Activated naive CD8-positive, alpha-beta T cell (primary cell): Measurements from ENCODE around the gene PPOX.

Source experiments
- H3K27ac Mint-ChIP-seq: one replicate; pipeline ENCODE4 v1.8.0; 2021; ENCODE audit warnings: mixed read lengths
- H3K27me3 Mint-ChIP-seq: one replicate; pipeline ENCODE4 v1.8.0; 2021; ENCODE audit warnings: mixed read lengths
- H3K36me3 Mint-ChIP-seq: one replicate; pipeline ENCODE4 v1.8.0; 2021; ENCODE audit warnings: mixed read lengths
- H3K4me1 Mint-ChIP-seq: one replicate; pipeline ENCODE4 v1.8.0; 2021; ENCODE audit warnings: low read depth, mixed read lengths
- H3K4me3 Mint-ChIP-seq: one replicate; pipeline ENCODE4 v1.8.0; 2021; ENCODE audit warnings: mild to moderate bottlenecking, mixed read lengths
- H3K9me3 Mint-ChIP-seq: one replicate; pipeline ENCODE4 v1.8.0; 2021; ENCODE audit warnings: low read depth, mixed read lengths

The PPOX gene

DNA sequence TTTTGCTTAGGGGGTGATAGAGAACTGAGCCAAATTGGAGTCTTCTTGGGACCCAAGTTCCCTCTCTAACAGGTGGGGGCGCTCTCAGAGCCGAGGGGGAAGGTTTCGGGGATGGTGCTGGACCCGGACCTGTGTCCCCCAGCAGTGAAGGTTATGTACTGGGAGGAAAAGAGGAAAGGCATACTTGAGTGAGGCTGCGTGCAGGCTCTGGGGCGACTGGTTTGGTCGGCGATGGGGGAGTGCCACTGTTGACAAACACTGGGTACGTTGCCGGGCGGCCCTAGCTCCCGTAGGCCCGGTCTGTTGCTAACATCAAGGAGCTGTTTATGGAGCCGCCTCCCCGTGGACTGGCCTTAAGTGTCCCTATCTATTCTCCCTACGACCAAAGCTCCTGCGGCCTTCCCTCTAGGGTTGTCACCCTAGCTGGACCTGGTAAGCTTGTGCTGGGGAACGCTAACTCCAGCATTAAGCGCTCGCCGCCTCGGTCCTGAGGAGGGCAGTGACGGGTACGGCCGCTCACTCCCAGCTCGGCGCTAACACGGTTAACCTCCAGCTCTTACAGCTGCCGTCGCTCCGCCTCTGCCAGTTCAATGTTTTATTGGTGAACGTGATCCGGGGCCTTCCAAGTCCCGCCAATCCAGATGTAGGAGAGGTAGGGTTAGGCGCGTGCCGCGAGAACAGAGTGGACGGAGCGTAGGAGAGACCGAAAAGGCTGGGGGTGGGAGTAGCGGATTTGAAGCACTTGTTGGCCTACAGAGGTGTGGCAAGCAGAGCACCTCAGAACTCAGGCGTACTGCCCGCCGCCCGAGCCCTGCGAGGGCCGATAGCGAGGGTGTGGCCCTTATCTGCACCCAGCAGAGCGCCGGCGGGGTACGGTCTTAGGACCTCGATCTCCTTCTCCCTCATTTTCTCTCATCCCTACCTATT is at the start of gene PPOX:
PPOX (plus strand) TSS at position 685 of the 927 bp plus-strand sequence. CDS start 422 bp downstream, outside the sequence.
- Mint-ChIP-seq H3K4me1 (peaks cover 35% of the 10 kb centered on the region), H3K27me3 (no peaks in the 10 kb centered on the region), H3K27ac (peak within 1 kb of the TSS; percentile 90), H3K4me3 (peak within 1 kb of the TSS; percentile 92), H3K36me3 (peaks cover 5% of the 10 kb centered on the region), H3K9me3 (no peaks in the 10 kb centered on the region)

DNA sequence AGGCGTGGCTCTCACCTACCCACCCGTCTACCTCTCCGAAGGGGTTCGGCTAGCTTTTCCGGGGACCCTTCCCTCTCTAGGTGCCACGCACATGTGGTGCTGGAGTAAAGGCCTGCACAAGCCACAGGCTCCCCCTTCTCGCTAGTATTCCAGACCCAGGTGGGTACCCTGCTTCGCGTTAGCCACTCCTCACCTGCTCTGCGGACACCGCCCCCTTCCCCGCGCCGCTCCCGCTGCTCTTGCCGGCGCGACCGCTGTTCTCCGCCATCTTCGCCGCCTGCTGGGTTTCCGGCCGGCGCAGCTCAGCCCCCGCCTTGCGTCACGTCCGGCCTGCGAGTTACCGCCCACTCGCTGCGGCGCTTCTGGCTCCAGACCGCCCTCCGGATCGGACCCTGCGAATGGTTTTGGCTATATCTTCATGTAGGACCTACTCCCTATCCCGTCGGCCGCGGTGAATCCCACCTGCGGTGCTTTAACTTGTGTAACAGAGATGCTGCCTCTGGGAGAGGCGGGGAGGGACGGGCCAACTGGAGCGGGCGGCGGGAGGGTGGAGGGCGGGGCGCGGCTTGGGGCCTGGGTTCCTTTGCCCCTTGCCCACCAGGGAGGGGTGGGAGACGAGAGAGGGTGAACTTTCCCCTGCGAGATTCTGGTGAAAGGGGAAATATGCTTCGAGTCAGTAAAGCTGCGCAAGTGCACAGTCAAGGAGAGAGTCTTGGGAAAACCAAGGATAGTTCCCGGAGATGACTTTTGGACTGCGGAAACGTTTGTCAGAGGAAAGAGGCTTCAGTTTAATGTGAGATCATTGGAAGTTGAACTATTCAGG is 48.3 kb upstream of the PPOX start, which contains the start of the genes NIT1 and PFDN2:
NIT1 (plus strand) TSS at position 347 of the 823 bp plus-strand sequence; CDS start at position 419, 72 bp downstream.
PFDN2 (minus strand) TSS at position 279 of the 823 bp plus-strand sequence; CDS start at position 268, 11 bp downstream.
- Mint-ChIP-seq H3K9me3 (no peaks in the 10 kb centered on the region), H3K36me3 (peaks cover 14% of the 10 kb centered on the region), H3K27ac (peak within 1 kb of the TSS; percentile 98), H3K4me1 (peaks cover 68% of the 10 kb centered on the region), H3K27me3 (no peaks in the 10 kb centered on the region), H3K4me3 (peak within 1 kb of the TSS; percentile 98)

DNA sequence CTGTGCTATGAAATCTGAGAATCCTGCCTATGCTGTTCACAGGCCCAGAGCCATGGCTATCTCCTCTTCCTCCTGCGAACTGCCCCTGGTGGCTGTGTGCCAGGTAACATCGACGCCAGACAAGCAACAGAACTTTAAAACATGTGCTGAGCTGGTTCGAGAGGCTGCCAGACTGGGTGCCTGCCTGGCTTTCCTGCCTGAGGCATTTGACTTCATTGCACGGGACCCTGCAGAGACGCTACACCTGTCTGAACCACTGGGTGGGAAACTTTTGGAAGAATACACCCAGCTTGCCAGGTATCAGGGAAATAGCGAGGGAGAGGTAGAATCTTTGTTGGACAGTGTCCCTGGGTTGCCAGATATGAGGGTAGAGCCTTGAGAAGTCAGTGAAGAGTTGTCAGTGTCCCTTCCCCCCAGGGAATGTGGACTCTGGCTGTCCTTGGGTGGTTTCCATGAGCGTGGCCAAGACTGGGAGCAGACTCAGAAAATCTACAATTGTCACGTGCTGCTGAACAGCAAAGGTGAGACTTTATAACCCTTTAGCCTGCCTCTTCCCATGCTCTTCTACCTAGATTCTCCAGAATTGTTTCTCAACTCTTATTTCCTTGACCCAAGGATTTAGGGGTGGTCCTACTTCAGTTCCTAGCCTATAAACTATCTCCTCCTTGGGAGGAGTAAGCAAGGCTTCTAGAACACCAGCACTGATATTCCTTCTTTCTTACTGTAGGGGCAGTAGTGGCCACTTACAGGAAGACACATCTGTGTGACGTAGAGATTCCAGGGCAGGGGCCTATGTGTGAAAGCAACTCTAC is 46.9 kb upstream of the PPOX start:
- no peaks in the 10 kb centered on the region for H3K27me3 Mint-ChIP-seq
- peaks cover 55% of the 10 kb centered on the region for H3K4me1 Mint-ChIP-seq
- peak overlapping the region; percentile 98 for H3K27ac Mint-ChIP-seq
- peaks cover 9% of the 10 kb centered on the region for H3K36me3 Mint-ChIP-seq
- H3K4me3 Mint-ChIP-seq, result peak overlapping the region; percentile 98
- no peaks in the 10 kb centered on the region for H3K9me3 Mint-ChIP-seq

DNA sequence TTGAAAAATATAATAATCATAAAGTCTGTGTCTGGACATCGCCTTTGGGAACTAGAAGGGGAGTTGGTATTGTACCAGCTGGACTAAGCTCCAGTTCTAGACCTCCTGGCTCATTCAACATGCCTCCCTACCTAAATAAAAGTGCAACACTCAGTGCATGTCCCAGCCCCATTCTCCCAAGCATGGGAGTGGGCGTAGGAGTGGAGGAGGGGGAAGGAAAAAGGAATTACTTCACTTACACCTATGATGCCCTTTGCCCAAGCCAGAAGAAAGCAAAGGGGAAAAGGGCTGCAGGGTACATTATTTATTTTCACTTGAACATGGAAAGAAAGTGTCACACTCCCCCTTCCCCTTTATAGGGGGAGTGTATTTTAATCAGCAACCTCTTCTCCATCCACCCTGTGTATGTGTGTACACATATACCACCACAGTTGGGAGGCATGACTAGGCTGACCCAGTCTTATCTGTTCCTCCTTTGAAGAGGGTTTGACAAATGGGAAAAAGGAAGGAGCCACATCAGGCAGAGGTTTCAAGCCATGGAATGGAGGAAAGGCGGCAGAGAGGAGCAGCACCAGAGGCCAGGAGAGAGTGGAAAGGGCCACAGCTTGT is 45.1 kb upstream of the PPOX start:
- H3K36me3 Mint-ChIP-seq, result peaks cover 9% of the 10 kb centered on the region
- peak overlapping the region; percentile 81 for H3K27ac Mint-ChIP-seq
- no peaks in the 10 kb centered on the region for H3K9me3 Mint-ChIP-seq
- H3K4me1 Mint-ChIP-seq, result peaks cover 42% of the 10 kb centered on the region
- H3K27me3 Mint-ChIP-seq, result no peaks in the 10 kb centered on the region
- no peak overlapping the region for H3K4me3 Mint-ChIP-seq

DNA sequence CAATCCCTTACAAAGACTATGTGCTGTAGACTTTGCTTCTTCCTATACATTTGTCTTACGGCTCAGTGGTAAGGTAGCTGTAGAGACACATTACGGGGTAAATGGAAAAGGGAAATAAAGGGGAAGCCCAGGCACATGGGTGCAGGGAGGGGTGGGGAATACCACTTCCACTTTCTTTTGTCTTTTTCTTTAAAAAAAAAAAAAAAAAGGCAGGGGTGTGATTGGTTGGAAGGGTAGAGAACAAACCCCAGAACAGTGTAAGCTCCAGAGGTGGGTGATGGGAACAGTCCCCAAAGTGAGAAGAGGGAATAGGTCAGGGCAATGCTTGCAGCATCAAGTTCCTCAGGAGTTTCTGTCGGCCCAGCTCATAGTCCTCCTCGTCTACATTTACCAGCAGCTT is 44.4 kb upstream of the PPOX start:
- H3K4me1 Mint-ChIP-seq, result peaks cover 42% of the 10 kb centered on the region
- H3K27ac Mint-ChIP-seq, result peak overlapping the region; percentile 81

DNA sequence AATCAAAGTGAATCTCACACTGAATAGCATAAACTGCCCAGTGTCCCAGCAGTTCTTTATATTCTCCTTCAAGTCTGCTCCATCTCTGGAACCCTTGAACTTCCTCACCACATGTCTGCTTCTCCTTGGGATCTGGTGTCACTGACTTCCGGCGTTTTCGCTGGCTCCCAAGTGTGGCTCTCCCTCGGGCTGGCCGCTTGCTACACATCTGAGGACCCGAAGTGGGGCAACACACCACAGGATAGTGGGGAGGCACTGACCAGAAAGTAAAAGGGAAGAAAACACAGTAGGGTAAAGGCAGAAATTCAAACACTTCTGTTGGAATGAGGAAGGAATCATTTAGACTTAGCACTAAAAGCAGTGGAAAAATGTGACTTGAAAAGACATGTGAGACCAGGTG is 43.3 kb upstream of the PPOX start:
- Mint-ChIP-seq H3K27me3 (no peaks in the 10 kb centered on the region), H3K4me1 (peaks cover 49% of the 10 kb centered on the region), H3K9me3 (no peaks in the 10 kb centered on the region), H3K4me3 (no peak overlapping the region), H3K27ac (peak overlapping the region; percentile 64), H3K36me3 (peaks cover 11% of the 10 kb centered on the region)

More for the DNA sequence above, 44.4 kb upstream of the PPOX start:
- H3K36me3 Mint-ChIP-seq, result peaks cover 13% of the 10 kb centered on the region
- H3K27me3 Mint-ChIP-seq, result no peaks in the 10 kb centered on the region
- no peaks in the 10 kb centered on the region for H3K9me3 Mint-ChIP-seq
- H3K4me3 Mint-ChIP-seq, result no peak overlapping the region

DNA sequence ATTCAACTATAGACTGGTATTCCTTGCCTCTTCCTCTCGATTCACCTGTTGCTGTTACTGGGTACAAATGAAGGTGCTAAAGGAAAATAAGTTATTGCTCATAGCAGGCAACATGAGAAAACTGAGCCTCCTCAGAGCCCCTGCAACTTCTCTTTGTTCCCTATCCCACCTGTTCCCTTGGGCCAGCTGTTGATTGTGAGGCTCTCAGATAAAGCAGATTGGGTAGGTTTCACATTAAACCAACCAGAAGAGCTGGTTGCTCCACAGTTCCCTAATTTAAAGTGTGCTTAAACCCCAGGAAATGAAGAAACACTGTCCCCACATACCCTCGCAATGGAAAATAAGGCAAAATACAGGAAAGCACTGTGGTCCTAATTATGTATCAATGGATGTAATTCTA is 38.6 kb upstream of the PPOX start:
- Mint-ChIP-seq H3K36me3 (peaks cover 13% of the 10 kb centered on the region), H3K27me3 (no peaks in the 10 kb centered on the region), H3K4me3 (no peak overlapping the region), H3K4me1 (peaks cover 58% of the 10 kb centered on the region), H3K9me3 (no peaks in the 10 kb centered on the region), H3K27ac (peak overlapping the region; percentile 86)

DNA sequence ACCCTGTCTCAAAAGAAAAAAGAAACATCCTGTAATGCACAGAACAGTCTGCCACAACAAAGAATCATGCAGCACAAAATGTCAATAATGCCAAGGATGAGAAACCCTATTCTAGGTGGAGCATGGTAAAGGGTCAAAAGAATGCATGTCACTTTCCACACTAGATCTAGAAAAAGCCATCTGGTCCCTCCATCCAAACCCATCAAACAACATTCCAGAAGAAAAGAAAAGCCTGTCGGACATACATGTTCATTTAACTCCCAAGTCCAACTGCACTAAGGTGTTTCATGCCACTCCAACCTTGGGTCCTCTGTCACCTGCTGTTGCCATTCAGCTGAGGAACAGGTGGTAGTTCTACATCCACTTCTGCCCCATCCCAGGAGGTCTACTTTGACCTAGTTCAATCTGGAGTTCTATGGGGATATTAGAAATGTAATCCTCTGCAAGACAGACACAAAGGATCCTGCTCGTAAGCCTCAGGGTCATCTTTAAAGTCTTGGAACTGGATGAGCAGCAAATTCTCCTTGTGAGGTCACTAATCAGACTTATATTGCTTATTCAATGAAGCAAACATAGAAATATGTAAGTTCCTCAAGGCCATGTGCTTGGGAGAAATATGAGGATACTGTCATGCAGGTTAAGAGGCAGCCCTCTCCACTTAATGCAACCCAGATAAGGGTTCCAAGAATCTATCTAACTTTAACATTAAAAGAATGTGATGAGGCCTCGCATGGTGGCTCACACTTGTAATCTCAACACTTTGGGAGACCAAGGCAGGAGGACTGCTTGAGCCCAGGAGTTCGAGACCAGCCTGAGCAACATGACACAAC is 37.4 kb upstream of the PPOX start:
- H3K36me3 Mint-ChIP-seq, result peaks cover 13% of the 10 kb centered on the region
- peaks cover 58% of the 10 kb centered on the region for H3K4me1 Mint-ChIP-seq
- H3K4me3 Mint-ChIP-seq, result peak overlapping the region; percentile 27
- no peaks in the 10 kb centered on the region for H3K27me3 Mint-ChIP-seq
- H3K27ac Mint-ChIP-seq, result peak overlapping the region; percentile 97
- no peaks in the 10 kb centered on the region for H3K9me3 Mint-ChIP-seq

DNA sequence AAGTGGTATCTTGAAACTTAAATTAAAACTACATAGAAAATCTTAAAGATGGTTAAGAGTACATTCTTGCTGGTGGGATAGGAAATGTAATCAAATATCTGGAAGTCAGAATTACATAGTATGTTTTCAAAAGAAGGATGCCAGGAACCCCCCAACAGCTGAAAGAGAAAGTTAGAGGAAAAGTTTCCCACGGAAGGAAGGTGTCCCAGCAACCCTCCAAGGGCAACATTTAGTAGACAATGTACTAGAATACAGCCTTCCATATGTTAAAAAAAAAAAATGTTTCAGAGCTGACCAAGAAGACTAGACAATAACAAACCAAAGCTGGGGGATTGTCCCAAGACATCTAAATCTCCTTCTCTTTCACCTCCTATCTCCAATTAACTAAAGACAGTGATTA is 36.0 kb upstream of the PPOX start:
- H3K27me3 Mint-ChIP-seq, result no peaks in the 10 kb centered on the region
- peaks cover 62% of the 10 kb centered on the region for H3K4me1 Mint-ChIP-seq
- peaks cover 13% of the 10 kb centered on the region for H3K36me3 Mint-ChIP-seq
- H3K4me3 Mint-ChIP-seq, result no peak overlapping the region
- H3K27ac Mint-ChIP-seq, result peak overlapping the region; percentile 97
- no peaks in the 10 kb centered on the region for H3K9me3 Mint-ChIP-seq

DNA sequence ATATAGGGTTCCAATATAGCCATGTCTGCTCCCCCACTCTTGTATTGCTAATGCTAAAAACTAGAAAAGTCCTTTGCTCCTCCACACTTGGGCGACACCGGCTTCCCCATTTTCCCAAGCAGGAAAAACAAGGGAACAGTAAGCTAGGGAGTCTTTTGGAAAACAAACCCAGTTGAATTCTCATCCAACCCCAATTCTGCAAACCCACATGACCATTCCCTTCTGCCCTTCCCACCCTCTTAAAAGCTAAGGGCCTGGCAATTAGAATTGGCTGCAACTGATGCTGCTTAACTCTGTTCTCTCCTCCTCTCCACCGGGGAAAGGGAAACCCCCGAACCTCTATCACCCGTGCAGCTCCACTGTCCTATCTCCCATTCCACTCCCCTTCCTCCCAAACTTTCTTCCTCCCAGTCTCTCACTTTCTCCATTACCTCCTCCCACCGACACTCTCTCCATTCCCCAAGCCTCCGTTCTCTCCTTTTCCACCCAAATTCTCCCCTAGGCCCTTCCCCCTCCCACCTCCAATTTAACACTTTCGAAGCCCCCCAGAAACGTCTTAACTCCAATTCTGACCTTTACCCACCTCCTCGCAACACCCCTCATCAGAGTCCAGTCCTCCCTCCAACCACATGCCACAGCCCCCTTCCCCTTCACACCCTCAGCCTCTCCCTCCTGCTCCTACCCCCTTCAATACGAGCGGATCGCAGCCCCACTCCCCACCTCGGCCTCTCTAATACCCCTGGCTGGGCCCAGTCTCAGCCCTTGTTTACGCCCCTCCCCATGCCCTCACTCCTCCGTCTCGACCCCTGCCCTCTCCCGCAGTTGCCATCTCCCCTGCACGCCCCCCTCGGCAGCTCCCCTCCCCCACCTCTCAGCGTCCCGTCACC is 34.5 kb upstream of the PPOX start:
- H3K36me3 Mint-ChIP-seq, result peaks cover 5% of the 10 kb centered on the region
- peaks cover 54% of the 10 kb centered on the region for H3K4me1 Mint-ChIP-seq
- peak overlapping the region; percentile 97 for H3K27ac Mint-ChIP-seq
- H3K27me3 Mint-ChIP-seq, result no peaks in the 10 kb centered on the region
- no peaks in the 10 kb centered on the region for H3K9me3 Mint-ChIP-seq
- no peak overlapping the region for H3K4me3 Mint-ChIP-seq

DNA sequence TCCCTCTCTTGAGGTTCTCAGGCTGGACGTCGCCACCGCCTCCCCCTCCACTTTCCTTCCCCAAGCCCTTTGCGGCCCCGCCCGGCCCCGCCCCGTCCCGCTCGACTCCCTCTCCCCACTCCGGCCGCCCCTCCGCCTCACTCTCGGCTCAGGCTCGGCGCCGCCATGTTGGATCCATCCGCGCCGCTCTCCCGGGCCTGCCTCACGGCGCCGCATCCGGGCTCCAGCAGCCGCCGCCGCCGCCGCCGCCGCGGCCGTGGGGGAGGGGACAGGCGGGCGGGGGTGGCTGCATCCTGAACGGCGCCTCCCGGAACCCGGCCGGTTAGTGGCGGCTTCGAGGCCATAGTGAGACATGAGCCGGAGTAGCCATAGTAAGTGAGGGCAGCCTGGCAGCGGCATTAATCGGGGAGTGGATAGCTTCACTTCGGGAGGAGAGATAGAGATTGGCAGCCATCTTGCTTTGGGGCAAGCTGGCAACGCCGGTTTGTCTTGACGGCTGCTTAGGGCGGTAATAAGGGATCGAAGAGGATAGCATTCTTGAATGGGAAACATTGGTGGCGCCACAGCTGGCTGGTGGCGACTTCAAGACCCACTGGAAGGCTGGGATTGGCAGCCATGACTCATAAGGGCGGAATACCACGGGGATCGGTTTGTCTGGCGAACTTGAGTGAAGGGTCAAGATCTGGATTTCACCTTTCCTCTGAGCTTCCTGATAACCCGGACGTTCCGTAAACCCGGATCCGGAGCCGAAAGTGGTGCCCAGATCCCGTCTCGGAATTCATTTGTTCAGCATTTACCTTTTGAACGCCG is 33.6 kb upstream of the PPOX start, which contains the start of gene DEDD:
DEDD (minus strand) TSS at position 258 of the 810 bp plus-strand sequence. CDS start 8,205 bp downstream, outside the sequence.
- H3K27me3 Mint-ChIP-seq, result no peaks in the 10 kb centered on the region
- H3K4me1 Mint-ChIP-seq, result peaks cover 46% of the 10 kb centered on the region
- H3K9me3 Mint-ChIP-seq, result no peaks in the 10 kb centered on the region
- H3K36me3 Mint-ChIP-seq, result peaks cover 4% of the 10 kb centered on the region
- H3K27ac Mint-ChIP-seq, result peak within 1 kb of the TSS; percentile 97
- H3K4me3 Mint-ChIP-seq, result no peak within 1 kb of the TSS

DNA sequence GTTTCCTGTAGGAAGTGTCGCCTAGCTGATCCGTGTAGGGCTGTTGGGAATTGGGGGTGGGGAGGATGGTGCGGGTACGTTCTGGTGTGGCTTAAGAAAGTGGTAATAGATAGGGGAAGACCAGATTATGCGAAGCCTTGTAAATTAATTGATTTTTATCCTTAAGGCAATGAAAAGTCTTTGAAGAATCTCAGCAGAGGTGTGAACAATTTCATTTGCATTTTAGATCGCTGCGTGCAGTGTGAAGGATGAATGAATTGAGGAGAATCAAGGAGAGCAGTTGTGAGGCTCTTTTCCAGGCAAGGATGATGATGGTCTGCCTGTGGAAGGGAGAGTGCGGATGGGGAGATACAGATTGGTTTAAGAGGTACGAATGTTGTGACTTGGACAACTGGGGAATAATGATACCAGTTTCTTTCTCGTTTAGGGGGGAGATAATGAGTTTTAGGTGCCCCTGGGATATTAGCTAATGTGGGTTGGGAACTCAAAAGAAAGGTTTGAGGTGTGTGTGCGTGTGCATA is 32.9 kb upstream of the PPOX start:
- Mint-ChIP-seq H3K4me3 (no peak overlapping the region), H3K36me3 (peaks cover 4% of the 10 kb centered on the region), H3K4me1 (peaks cover 40% of the 10 kb centered on the region), H3K27me3 (no peaks in the 10 kb centered on the region), H3K27ac (no peak overlapping the region), H3K9me3 (no peaks in the 10 kb centered on the region)
